OCI-M2 (cell line): Measurements from ENCODE around the gene HMG20A.

Experiments used
- DNase-seq: peaks from one replicate; lab custom pipeline; 2025; ENCODE audit not compliant: unreplicated experiment; lab: John Stamatoyannopoulos, UW

Gene HMG20A

DNA sequence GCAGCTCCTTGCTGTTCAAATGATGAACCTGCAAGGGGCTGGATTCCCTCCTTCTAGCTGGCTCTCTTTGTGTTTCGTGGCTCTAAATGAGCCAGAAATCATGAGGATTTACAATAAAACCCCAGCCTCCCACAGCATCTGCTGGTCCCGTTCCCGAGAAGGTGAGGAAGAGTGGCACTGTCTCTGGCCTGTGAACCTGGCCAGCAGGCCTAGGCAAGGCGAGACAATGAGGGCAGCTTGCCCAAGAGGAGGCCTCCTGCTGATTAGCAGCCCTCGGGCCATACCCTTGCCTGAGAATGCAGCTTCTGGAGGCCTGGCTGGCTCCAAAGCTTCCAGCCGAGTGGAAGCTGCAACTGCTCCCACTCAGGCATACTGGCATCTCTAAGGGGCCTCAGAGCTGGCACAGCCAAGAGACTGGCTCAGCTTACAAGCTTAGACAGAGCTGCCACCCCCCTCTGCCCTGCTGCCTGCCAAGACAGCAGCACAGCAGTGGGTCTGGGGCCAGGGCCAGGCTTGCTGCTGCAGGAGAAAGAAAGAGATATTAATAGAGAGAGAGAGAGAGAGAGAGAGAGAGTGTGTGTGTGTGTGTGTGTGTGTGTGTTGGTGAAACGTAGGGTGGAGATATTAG lies 76.5 kb downstream of the HMG20A start:
- DNase-seq: no peak

DNA sequence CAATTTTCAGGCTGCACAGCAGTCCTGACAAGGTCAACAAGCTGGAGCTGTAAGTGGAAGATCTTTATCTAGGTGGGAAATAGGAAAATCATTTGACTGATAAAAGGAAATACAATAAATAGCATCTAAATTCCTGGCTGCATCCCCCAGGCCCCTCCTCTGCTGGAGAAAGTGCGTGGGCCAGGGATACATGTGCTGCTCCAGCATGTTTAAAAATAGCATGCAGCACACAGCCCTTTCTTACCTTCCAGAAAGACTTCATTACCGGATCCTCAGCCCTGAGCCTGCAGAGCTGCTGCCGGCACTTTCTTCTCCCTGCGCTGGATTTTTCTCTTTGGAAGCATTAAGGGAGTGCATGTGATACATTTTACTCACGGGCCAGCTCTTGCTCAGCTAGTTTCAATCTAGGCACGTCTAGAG lies 77.3 kb downstream of the HMG20A start:
- no peak for DNase-seq

DNA sequence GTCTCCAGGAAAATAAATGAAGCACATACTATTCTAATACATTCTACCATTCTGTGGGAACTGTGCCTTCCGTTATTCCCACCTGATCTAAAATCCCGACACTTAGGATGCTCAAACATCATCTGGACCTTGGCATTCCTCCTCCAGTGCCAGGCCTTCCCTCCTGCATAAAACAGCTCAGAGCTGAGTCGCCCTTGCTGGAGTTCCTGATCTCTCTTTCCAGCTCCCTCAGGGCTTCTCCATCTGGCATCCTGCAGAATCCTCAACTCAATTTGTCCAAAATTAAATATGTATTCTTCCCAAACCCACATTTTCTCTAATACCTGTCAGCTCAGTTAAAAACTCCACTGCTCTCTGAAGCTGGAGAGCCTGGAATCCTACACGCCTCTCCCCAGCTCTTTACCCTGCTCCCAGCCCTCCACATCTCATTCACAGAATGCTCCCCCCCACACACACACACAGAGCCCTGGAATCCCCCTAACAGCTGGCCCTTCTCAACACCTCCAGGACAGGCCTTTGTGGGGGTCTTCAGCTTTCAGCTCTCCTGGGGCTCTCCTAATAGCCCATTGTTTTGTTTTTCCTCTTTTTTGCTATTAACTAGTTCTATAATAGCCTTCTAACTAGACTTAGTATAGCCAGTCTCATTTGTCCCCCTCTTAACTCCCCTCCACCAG lies 78.5 kb downstream of the HMG20A start:
- DNase-seq: no peak

DNA sequence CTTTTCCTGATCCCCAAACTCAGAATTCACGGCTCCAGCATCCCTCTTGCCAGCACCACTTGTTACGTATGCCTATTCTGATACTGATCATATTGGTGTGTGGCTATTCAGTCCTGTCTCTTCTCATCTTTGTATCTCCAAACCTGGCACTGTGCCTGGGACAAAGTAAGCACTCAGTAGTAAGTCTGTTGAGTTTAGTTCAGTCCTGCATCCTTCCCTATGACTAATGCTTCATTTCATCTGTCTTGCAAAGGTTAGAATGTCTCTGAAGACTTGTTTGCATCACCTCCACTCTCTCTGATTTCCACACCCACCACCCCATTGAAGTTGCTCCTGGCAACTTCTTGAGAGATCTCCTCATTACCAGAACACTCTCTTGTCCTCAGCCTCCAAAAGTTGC lies 80.3 kb downstream of the HMG20A start:
- DNase-seq: no peak

DNA sequence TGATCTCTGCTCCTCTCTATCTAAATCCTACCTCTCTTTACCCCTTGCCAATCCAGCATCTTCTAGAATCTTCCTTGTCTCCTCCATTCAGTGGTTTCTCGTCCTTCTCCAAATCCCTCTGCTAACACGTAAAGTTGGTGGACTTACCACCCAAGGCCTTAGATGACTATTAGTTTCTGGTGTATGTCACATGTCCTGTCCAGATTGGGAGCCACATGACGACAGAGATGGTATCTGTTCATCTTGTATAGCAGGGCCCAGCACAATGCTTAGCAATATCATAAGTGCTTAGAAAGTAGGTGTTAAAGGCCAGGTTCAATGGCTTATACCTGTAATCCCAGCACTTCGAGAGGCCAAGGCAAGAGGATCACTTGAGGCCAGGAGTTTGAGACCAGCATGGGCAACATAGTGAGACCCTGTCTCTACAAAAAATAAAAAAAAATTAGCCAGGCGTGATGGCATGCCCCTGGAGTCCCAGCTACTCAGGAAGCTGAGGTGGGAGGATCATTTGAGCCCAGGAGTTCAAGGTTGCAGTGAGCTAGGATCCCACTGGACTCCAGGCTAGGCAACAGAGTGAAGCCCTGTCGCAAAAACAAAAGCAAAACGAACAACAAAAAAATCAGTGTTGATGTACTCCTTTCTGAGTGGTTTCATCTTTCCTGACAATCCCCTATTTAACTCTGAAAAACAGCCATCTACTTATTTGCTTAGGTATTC lies 81.8 kb downstream of the HMG20A start:
- no peak for DNase-seq

DNA sequence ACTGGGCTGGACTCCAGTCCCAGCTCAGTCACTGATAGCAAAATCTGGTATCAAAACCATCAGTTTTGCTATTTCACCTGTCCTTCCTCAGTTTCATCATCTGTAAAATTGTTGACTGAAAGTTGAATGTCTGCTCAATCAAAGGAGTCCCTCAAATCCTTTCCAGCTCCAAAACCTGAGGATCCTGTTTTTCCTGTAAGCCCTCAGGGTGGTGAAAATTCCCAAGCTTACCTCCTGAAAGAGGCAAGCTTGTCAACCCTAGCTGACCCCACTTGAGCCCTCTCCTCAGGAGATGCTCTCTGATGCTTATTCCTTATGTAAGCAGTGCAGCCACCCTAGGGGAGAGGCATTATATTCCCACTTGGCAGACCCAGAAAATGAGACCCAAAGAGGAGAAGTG lies 82.6 kb downstream of the HMG20A start:
- DNase-seq: no peak

DNA sequence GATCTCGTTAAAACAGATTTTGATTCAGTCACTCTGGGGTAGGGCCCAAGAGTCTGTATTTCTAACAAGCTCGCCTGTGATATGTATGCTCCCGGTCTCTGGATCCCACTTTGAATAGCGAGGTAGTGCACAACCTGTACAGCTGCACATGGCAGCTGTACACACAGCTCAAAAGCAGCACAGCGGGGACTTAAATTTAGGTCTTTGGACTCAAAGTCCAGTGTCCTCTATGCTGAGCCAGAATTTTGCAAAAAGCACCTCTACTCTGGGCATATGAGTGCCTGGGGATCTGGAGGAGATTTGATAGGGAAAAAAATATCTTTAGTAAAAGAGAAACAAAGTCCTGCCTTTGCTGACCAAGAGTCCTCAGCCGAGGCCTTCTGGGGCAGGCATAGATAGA lies 83.1 kb downstream of the HMG20A start:
- DNase-seq: no peak

DNA sequence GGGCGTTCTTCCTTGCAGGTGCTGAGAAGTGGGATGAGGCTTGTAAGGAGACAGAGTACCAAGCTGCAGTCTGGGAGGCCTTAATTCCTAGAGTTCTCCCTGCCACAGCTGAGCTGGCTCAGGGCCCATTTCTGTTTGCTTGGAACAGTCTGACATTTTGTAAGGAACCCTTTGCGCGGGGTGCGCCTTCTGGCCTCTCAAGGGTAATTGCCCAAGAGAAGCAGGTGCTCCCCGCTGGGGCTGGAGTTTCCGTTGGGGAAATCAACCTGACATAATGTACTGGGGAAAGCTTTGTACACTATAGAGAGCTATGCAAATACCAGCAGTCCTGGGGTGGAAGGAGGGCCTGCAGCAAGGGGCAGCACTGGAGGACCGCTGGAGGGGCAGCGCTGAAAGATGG lies 83.6 kb downstream of the HMG20A start:
- DNase-seq: no peak

DNA sequence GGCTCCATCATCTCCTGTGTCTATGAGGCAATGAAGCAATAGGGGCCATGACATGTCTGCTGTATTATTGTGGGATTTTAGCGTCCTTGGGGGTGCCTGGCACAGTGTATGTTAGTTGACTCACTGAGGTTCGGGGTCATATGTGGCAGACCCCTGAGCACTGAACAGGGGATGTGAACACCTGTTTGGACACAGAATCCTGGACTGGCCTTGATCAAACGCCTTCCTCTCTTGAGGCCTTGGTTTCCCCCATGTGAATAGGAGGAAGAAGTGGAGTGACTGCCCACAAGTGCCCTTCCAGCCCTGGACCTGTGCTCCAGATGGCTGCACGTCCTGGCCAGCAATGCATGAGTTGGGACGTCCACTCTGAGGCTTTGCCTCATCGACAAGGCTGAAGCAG lies 84.2 kb downstream of the HMG20A start:
- DNase-seq: no peak

DNA sequence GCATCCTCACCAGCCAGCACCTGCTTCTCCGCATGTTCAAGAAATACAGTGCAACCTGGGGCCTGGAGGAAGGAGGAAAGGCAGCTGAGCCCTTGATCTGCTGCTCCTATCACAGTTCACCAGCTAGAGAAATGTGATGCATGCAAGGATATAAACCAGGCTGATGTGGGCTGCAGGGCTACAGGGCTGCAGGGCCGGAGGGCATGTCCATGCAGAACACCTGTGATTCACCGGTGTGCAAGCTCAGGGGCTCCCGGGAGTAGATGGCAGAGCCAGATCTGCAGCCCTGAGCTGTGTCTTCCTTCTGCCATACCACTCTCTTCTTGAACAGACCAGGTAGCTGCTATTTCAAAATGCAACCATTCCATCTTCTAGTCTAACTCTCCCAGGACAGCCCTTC lies 84.9 kb downstream of the HMG20A start:
- DNase-seq: no peak

DNA sequence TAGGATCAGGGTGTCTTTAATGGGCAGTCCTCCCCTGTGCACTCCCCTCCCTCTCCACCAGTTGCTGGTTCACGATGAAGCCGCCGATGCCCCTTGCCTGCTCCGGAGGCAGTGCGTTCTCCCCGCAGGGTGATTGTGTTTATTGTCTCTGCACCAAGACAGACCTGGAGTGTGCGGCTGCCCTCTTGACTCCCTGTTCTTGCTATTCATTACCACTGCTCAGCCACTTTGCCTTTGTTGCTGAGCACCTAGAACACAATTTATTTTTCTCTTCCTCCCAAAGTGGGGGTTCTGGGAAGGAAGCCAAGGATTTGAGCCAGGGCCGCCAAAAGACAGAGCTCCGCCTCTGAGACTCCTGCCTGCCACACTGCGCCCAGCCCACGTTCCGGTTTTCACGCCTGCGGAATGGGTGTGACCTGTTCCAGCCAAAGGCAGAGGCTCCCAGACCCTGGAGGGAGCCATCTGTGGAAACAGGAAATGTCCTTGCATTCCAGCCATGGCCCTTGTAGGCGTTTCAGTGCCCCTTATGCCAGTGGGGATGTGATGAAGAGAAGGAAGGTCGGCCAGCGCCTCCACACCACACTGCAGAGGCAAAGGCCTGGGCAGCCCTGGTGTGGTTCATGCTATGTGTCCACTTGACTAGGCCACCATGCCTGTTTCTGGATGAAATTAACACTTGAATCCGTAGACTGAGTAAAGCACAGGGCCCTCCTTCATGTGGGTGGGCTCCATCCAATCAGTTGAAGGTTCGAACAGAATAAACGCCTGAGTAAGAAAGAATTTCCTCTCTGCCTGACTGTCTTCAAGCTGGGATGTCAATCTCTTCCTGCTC lies 85.8 kb downstream of the HMG20A start:
- DNase-seq: no peak

DNA sequence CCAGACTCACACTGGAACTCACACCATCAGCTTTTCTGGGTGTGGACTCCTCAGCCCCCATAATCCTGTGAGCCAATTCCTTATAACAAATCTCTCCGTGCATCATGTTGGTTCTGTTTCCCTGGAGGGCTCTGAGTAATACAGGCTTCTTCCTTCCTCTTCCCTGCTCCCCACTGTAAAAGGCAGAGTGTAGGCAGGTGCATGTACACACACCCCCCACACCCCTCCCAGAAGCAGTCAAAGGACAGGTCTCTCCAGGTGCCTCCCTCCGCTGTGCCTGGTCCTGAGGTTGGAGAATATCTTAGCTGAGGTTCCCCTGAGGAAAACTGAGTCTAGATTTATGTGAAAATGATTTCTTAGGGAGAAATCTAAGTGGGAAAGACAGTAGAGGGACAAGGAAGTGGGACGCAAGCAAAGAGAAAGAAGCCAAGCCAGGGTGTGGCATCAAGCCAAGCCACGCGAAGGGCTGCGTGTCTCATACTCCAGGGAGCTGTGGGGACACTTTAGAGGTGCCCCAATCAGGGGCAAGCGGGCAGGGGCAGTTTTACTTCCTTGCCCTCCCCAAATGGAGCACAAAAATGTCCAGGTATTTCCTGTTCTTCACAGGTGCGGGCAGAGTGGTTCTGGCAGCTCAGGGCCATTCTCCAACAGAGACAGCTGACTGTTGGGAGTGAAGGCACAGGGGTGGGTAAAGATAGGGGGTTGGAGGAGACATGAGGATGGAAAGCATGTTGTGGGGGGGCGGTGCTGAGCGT lies 86.6 kb downstream of the HMG20A start:
- no peak for DNase-seq

DNA sequence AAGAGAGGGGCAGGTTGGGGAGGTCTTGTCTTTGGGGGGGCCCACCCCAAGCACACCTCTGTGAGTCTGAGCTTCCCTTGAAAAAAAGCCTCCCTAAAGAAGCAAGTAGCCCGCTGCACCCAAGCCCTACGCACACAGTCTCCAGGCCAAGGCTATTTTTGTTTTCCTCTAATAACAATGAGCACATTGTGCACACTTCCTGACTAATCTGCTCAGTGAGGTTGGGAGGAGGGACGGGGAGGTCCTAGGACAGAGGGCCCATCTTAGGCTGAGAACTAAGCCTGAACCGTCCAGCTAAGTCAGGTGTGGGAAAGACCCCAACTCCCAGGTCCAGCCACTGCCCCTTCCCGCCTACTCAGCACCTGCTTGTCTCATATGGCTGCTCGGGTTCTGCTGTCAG lies 87.2 kb downstream of the HMG20A start:
- no peak for DNase-seq

DNA sequence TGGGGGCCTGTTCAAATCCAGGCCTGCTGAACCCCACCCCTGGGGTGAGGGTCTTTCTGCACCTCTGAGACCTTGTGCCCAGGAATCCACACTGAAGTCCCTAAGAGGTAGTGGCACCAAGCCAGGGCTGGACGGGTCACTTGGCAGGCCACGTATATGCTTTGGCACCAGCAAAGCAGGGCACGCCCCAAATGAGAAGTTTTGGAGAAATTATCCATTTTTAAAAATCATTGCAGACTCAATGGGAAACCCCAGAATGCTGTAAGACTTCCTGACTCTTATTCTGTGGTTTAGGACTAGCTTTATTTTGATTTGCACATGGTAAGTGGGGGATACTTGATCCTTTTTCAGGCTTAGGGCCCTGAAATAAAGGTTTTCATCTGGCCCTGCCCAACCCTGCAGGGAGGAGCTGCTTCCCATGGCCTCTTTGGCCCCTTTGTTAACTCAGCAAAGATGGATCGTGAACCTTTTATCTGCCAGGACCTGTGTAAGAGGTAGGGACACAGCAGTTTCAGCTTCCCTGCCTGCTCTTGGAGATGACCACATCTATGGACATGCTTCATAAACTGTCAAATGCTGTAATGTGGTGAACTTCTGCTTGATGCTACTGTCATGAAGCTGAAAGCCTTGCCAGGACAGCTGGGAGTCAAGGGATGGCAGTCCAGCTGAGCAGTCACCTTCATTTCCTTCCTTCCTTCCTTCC lies 88.0 kb downstream of the HMG20A start:
- DNase-seq: no peak

DNA sequence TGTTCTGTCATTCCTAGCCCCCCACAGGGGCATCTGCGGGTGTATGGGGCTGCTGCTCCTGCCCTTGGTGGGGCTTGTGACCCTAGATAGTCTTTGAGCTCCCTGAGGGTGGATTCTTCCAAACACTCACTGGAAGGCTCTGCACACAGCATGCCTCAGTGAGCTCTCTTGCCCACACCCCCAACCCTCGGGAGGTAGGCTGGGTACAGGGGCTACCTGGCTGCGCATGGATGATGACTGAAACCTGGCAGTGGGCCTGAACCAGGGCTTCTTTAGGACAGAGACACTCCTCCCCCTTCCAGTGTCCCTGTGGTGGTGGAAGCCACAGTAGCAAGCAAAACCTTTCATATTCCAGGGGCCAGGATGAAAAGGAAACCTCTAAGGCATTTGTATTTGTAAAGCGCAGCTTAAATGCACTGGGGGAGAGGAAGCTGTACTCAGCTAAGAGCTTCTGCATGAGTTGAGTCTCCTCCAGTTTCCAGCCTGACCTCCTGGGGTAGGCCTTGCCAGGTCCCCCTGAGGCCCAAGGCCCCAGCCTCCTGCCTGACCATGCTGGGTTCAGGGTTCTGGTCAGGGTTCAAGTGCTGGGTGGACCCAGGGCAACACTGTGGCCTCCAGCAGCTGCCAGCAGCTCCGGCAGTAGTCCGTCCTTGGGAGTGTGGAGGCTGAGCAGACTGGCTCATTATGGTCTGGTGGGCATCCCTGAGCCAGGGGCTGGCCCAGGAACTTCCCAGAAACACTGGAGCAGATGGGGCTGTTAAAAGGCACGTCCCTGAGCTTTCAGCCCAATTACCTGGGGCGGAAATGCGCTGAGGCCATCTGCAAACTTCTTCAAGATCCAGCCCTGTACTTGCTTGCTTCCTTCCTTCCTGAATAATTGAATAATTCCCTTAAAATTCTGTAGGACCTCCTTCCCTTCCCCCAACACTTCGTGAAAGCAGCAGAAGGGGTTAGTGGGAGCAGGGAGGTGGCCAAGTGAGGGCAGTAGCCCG lies 89.7 kb downstream of the HMG20A start:
- no peak for DNase-seq

DNA sequence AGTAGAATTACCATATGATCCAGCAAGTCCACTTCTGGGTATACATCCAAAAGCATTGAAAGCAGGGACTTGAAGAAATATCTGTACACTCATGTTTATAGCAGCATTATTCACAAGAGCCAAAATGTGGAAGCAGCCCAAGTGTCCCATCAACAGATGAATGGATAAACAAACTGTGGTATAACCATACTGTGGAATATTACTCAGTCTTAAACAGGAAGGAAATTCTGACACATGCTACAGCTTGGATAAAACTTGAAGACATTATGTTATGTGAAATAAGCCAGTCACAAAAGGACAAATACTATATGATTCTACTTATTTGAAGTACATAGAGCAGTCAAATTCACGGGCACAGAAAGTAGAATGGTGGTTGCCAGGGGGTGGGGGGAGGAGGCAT lies 91.2 kb downstream of the HMG20A start:
- no peak for DNase-seq

DNA sequence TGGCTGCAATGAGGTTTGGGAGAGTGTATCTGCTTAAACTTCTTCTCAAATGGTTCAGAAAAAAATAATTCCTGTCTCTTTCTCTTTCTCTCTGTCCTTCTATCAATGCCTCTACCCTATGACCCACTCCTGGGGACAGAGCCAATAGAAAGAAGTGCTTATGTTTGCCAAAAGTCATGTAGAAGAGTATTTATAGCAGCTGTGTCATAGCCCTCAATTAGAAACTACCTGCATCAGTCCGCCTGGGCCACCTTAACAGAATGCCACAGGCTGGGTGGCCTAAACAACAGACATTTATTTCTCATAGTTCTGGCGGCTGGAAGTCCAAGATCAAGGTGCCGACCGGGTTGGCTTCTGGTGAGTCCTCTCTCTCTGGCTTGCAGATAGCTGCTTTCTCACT lies 92.5 kb downstream of the HMG20A start:
- DNase-seq: no peak

DNA sequence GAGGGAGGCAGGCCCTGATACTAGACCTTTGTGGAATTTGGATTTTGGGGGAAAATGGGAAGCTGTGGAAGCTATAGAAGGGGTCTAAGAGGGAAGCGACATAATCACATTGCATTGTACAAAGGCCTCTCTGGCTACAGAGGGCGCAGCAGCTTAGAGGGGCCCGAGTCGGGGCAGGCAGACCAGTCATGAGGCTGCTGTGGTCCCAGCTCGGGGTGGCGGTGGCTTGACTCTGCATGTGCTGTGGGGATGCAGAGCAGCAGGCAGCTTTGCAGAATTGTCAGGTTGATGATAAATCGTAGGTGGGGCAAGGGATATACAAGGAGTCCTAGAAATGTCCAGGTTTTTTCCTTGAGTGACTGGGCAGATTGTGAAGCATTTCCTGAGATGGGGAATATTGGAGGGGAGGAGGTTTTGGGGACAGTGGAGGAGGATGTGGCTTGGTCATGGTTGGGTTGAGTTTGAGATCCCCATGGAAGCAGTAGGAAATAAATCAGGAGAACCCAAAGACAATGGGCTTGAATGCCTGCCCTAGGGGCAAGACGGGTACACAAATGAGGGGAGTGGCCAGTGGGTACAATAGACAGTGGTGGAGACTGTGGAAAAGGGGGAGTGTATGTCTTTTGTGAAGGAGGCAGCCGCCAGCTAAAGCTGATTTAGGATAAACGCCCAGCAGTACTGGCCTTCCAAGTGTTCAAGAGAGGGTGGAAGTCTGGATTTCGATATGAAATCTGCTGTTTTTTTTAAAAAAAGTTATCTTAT lies 94.1 kb downstream of the HMG20A start:
- DNase-seq: no peak
